Colonic mucosa (tissue), 4 donors: ENCODE results near the gene CLEC16A. TPM values are rescaled to one million over a fixed set of nuclear protein-coding genes. Genes with fewer than 3 reads are reported as not detected.

Source experiments
- DNase-seq: peaks from one replicate; pipeline ENCODE4 v3.0.0-alpha.2; 2020
- H3K27ac ChIP-seq: fragments of 200-600 bp; one replicate; pipeline ENCODE4 v1.8.0; 2021
- H3K27me3 ChIP-seq: fragments of 200-600 bp; one replicate; pipeline ENCODE4 v1.8.0; 2021
- H3K36me3 ChIP-seq: fragments of 200-600 bp; one replicate; pipeline ENCODE4 v1.8.0; 2021
- H3K4me1 ChIP-seq: fragments of 200-600 bp; one replicate; pipeline ENCODE4 v1.8.0; 2021; ENCODE audit warnings: mild to moderate bottlenecking
- H3K4me3 ChIP-seq: fragments of 200-600 bp; one replicate; pipeline ENCODE4 v1.8.0; 2021
- H3K9ac ChIP-seq, 2 donors: one replicate each; pipeline ENCODE4 v1.7.0; 2013; ENCODE audit warnings: control low read depth in 2 of 2, low read depth in 2 of 2, low read length in 2 of 2
- H3K9me3 ChIP-seq: fragments of 200-600 bp; one replicate; pipeline ENCODE4 v1.8.0; 2021
- intact Hi-C: fragments of 100-400 bp; cut with DNase I; formaldehyde crosslinking; loops from one replicate; pipeline ENCODE4 v1.14.1; 2022
- total RNA-seq, 2 donors: library from RNA; stranded (reverse); fragmentation: NEBNext Ultra II Directional in 1 of 2; extraction: Animal tissue kit (Norgen Biotek cat#: 25700) in 1 of 2; gene quantifications; one replicate each; pipeline ENCODE4 v1.2.1, GENCODE V29; 2021
- TF ChIP-seq, protein P1 (sequence below): fragments of 200-600 bp; IDR thresholded peaks from one replicate; pipeline ENCODE4 v1.8.0; 2022; ENCODE audit warnings: antibody characterized with exemption, mild to moderate bottlenecking
- donor health status: healthy.
- donor health status: DM: no; HTN: no; CAD: no.
- donor health status: DM: no; HTN: no; CAD: no.

CLEC16A gene
- total RNA-seq, 2 donors from 2014 or later, result 24.9 to 29.6 TPM

DNA sequence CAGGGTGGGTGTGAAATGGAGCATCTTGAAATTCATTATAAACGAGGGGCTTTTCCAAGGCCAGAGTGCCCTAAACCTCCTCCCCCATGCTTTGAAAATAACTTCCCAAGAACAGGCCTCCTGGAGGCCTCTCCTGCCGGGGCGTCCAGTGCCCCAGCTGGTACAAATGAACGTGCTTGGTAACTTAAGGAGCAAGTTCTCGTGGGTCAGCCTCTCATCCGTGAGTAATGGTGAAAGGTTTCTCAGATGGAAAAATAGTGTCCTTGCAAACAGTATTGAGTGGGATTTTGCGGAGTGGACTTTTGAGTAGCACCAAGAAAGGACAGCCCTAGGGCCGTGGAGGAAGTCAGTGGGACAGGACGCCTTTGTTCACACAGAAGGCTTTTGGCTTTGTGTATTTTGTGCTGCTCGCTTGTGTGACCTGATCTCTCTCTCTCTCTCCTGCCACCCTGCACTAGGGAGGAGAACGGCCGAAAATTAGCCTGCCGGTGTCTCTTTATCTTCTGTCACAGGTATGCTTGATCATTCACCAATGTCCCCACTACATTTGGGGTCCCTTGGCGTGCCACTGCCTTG, 34.6 kb downstream of the CLEC16A start:
- intact Hi-C loops, result no loop called here
- DNase-seq, result no peak
- H3K36me3 ChIP-seq, result no peaks in the 10 kb centered on the region
- no peak overlapping the region for H3K27ac ChIP-seq
- TF ChIP-seq, protein P1, sequence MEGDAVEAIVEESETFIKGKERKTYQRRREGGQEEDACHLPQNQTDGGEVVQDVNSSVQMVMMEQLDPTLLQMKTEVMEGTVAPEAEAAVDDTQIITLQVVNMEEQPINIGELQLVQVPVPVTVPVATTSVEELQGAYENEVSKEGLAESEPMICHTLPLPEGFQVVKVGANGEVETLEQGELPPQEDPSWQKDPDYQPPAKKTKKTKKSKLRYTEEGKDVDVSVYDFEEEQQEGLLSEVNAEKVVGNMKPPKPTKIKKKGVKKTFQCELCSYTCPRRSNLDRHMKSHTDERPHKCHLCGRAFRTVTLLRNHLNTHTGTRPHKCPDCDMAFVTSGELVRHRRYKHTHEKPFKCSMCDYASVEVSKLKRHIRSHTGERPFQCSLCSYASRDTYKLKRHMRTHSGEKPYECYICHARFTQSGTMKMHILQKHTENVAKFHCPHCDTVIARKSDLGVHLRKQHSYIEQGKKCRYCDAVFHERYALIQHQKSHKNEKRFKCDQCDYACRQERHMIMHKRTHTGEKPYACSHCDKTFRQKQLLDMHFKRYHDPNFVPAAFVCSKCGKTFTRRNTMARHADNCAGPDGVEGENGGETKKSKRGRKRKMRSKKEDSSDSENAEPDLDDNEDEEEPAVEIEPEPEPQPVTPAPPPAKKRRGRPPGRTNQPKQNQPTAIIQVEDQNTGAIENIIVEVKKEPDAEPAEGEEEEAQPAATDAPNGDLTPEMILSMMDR, result no peak
- H3K27me3 ChIP-seq, result no peaks in the 10 kb centered on the region
- no peaks in the 10 kb centered on the region for H3K4me1 ChIP-seq
- no peak overlapping the region for H3K9ac ChIP-seq
- no peaks in the 10 kb centered on the region for H3K9me3 ChIP-seq
- H3K4me3 ChIP-seq, result no peak overlapping the region

DNA sequence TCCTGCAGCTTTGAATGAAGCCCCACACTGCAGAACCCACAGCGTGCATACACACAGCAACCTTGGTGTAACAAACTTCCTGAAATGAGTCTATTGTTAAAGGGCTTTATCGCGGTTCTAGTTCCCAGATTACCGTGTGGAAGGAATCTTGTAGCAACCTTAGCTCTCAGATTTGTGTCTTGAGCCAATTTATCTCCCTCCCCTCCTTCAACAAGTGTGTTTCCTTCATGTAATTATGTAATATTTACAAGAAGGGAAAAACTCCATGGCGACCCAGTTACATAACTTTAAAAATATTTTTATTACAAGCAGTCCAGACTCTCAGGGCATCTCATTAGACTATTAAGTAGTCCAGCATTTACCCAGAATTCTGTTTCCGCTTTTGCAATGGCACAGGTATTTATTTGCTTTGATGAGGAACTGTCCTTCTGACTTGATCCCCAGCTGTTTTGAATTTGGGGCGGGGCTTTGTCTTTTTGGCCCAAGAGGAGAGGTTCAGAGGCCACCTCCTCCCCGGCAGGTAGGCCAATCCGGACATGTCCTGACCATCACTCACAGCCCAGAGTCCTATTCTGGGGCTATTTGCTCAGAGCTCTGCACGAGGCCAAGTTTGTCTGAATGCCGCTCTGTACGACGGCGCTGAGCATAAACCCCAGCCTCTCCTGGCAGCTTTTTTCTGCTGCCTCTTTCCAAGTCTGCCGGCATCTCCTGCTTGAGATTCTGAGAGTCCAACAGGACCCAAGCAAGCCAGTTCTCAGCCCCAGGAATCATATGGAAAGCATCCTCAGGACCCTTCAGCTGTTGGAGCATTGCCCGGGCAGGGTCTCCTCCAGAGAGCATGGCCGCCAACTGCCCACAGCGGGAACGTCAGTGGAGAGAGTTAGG, 35.6 kb downstream of the CLEC16A start:
- Histone ChIP-seq H3K27ac (no peak overlapping the region), H3K9ac (no peak overlapping the region)

DNA sequence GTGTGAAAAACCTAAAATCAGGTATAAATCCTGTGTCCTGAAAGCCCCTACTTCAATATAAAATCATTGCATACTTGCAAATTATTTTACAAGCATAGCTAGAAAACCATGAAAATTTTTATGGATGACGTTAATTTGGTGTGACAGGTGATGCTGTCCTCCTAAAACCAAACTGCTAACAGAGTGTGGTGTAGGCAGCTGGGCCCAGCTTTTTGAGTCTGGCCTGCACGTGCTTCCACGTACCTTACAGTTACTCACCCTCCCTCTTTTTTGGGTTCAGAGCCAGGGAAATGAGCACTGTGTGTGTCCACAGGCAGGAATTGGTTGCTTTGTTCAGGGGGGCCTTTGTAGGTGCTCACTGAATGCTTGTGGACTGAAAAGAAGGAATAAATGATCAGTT, 36.4 kb downstream of the CLEC16A start:
- intact Hi-C loops, result no loop called here
- no peak overlapping the region for H3K27ac ChIP-seq
- TF ChIP-seq, protein P1, result no peak
- no peak overlapping the region for H3K9ac ChIP-seq
- no peaks in the 10 kb centered on the region for H3K4me1 ChIP-seq
- H3K9me3 ChIP-seq, result no peaks in the 10 kb centered on the region
- H3K4me3 ChIP-seq, result no peak overlapping the region
- no peaks in the 10 kb centered on the region for H3K27me3 ChIP-seq
- no peak for DNase-seq
- no peaks in the 10 kb centered on the region for H3K36me3 ChIP-seq

More for the DNA sequence above, 35.6 kb downstream of the CLEC16A start:
- H3K36me3 ChIP-seq, result no peaks in the 10 kb centered on the region
- intact Hi-C loops, result no loop called here
- TF ChIP-seq, protein P1, result no peak
- DNase-seq, result peak; percentile 24
- no peaks in the 10 kb centered on the region for H3K4me1 ChIP-seq
- no peaks in the 10 kb centered on the region for H3K9me3 ChIP-seq
- no peaks in the 10 kb centered on the region for H3K27me3 ChIP-seq
- no peak overlapping the region for H3K4me3 ChIP-seq

DNA sequence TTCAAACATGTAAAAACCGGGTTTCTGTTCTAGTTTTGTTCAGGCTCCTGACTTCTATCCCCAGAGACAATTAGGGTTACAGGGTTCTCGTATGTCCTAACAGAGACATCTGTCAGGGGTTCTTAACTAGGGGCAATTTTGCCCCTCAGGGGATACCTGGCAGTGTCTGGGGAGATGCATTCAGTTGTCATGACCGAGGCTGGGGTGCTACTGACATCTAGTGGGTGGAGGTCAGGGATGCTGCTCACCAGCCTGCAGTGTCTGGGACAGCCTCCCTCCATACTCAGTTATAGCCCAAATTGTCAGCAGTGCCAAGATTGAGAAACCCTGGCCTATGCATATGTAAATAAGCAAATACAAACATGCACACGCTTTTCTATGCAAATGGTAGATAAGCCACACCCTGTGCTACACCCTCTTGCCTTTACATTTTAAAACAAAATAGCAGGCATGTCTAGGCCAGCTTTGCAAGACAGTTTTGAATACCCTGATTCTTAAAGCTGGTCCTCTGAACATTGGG, 37.4 kb downstream of the CLEC16A start:
- no peaks in the 10 kb centered on the region for H3K9me3 ChIP-seq
- no peak for DNase-seq
- TF ChIP-seq, protein P1, result no peak
- H3K27me3 ChIP-seq, result no peaks in the 10 kb centered on the region
- intact Hi-C loops, result no loop called here
- no peak overlapping the region for H3K9ac ChIP-seq
- no peaks in the 10 kb centered on the region for H3K4me1 ChIP-seq
- H3K4me3 ChIP-seq, result no peak overlapping the region
- no peaks in the 10 kb centered on the region for H3K36me3 ChIP-seq
- no peak overlapping the region for H3K27ac ChIP-seq

DNA sequence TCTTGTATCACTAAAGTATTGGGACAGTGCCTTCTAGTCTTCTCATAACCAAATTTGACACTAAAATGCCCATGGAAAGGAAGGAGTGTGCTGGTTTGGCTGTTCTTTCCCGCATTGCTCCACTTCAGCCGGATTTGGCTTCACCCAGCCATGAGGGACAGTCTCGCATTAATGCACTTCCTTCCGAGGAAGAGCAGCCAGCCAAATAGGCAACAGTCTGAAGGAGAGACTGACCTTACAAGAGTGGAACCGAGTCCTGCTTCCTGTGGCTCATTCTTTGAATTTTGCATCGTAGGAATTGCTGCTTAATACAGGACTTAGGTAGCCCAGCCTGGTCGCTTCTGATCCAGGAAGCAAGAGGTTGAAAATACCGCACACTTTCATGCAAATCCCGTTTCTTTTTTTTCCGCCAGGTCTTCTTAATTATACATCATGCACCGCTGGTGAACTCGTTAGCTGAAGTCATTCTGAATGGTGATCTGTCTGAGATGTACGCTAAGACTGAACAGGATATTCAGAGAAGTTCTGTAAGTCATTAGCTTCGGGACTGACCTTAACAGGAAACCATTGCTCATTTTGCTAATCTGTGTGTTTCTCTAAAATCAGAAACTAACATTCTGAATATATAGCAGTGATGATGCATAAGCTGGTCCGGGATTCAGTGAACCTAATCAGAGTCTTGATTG, 38.2 kb downstream of the CLEC16A start:
- H3K4me1 ChIP-seq, result no peaks in the 10 kb centered on the region
- H3K27ac ChIP-seq, result no peak overlapping the region
- TF ChIP-seq, protein P1, result no peak
- H3K9ac ChIP-seq, result no peak overlapping the region
- no peak for DNase-seq
- no peaks in the 10 kb centered on the region for H3K9me3 ChIP-seq
- no peaks in the 10 kb centered on the region for H3K27me3 ChIP-seq
- H3K4me3 ChIP-seq, result no peak overlapping the region
- no peaks in the 10 kb centered on the region for H3K36me3 ChIP-seq
- intact Hi-C loops, result no loop called here
